CD4-positive, CD25-positive, alpha-beta regulatory T cell (primary cell): Measurements from ENCODE around the gene MRPL49. TPM values are rescaled to one million over a fixed set of nuclear protein-coding genes. Genes with fewer than 3 reads are reported as not detected.

Experiments
- ATAC-seq, 2 donors: fragments of 150-1000 bp; cut with Tn5 transposase; one replicate each; pipeline ENCODE4 v1.10.0; 2021; ENCODE audit warnings: low read depth in 2 of 2, moderate number of reproducible peaks in 2 of 2, moderate library complexity in 1 of 2
- DNase-seq, 3 donors: peaks; one replicate each; pipeline versions ENCODE4 v3.0.0 to v3.0.0-alpha.2; 2012 to 2022; ENCODE audit warnings: mixed read lengths in 1 of 3
- H3K27ac ChIP-seq: one replicate; pipeline ENCODE4 v1.7.0; 2013; ENCODE audit warnings: mild to moderate bottlenecking, low read length; ENCODE audit not compliant: insufficient read depth, poor library complexity, severe bottlenecking
- H3K27me3 ChIP-seq: one replicate; pipeline ENCODE4 v1.7.0; 2013; ENCODE audit warnings: low read length; ENCODE audit not compliant: control insufficient read depth, insufficient read depth
- H3K36me3 ChIP-seq: one replicate; pipeline ENCODE4 v1.7.0; 2013; ENCODE audit warnings: mild to moderate bottlenecking, low read length, moderate library complexity; ENCODE audit not compliant: control insufficient read depth, insufficient read depth
- H3K4me1 ChIP-seq: 2 replicates; pipeline ENCODE4 v1.7.0; 2013; ENCODE audit warnings: mild to moderate bottlenecking, low read length; ENCODE audit not compliant: insufficient read depth, control insufficient read depth, poor library complexity, severe bottlenecking
- H3K4me3 ChIP-seq: one replicate; pipeline ENCODE4 v1.7.0; 2013; ENCODE audit warnings: low read depth, mild to moderate bottlenecking, low read length, moderate library complexity
- H3K9me3 ChIP-seq, 2 experiments: 1 replicate in 1 of 2; 2 replicates in 1 of 2; pipeline ENCODE4 v1.7.0; 2013; ENCODE audit warnings: low read length in 2 of 2, mild to moderate bottlenecking in 1 of 2, moderate library complexity in 1 of 2; ENCODE audit not compliant: control insufficient read depth in 2 of 2
- H3K27ac Mint-ChIP-seq, 3 donors: one replicate each; pipeline ENCODE4 v1.8.0; 2020 to 2022; ENCODE audit warnings: mild to moderate bottlenecking in 3 of 3, mixed read lengths in 3 of 3, moderate library complexity in 2 of 3
- H3K27me3 Mint-ChIP-seq: one replicate; pipeline ENCODE4 v1.8.0; 2022; ENCODE audit warnings: mild to moderate bottlenecking, mixed read lengths
- H3K36me3 Mint-ChIP-seq: one replicate; pipeline ENCODE4 v1.8.0; 2020; ENCODE audit warnings: mixed read lengths
- H3K4me1 Mint-ChIP-seq, 4 donors: one replicate each; pipeline ENCODE4 v1.8.0; 2020 to 2022; ENCODE audit warnings: mixed read lengths in 4 of 4, mild to moderate bottlenecking in 1 of 4
- H3K4me3 Mint-ChIP-seq, 4 donors: one replicate each; pipeline ENCODE4 v1.8.0; 2020 to 2022; ENCODE audit warnings: mild to moderate bottlenecking in 4 of 4, mixed read lengths in 4 of 4, moderate library complexity in 3 of 4
- H3K9me3 Mint-ChIP-seq, 7 donors: one replicate each; pipeline ENCODE4 v1.8.0; 2020 to 2022; ENCODE audit warnings: mixed read lengths in 7 of 7, mild to moderate bottlenecking in 3 of 7, moderate library complexity in 2 of 7
- polyA plus RNA-seq, 4 donors: library from polyadenylated mRNA; unstranded; fragments of 300-500 nt; fragmentation: Illumina TruSeq; gene quantifications; one replicate each; pipeline ENCODE4 v1.2.3, GENCODE V29; 2021
- total RNA-seq: library from RNA; stranded (reverse); gene quantifications from one replicate; pipeline ENCODE4 v1.2.3, GENCODE V29; 2022

Gene MRPL49
- total and polyA plus RNA-seq, 5 donors from 2014 or later: 47.7 to 125 (median 106) TPM

DNA sequence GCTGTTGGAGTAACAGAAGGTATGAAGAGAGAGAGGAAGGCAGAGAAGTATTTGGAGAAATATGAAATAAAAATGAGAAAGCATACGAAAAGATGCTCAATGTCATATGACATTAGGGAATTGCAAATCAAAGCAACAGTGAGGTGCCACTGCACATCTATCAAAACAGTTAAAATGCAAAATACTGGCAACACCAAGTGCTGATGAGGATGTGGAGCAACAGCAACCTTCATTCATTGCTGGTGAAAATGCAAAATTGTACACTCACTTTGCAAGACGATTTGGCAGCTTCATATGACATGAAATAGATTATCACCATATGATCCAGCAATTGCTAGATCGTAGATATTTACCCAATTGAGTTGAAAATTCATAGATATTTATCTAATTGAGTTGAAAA lies 38.5 kb downstream of the MRPL49 start:
- Mint-ChIP-seq H3K4me3 (no peak overlapping the region), H3K36me3 (no peaks in the 10 kb centered on the region), H3K9me3 (no peaks in the 10 kb centered on the region), H3K27me3 (peaks cover 20% of the 10 kb centered on the region), H3K4me1 (no peaks in the 10 kb centered on the region), H3K27ac (peak overlapping the region in 1 of 3 donors; percentile 2)
- no peaks in the 10 kb centered on the region for H3K4me1 ChIP-seq
- no peak overlapping the region for H3K27ac ChIP-seq
- no peaks in the 10 kb centered on the region for H3K27me3 ChIP-seq
- no peak overlapping the region for H3K4me3 ChIP-seq
- no peak for DNase-seq
- ATAC-seq: no peak
- no peaks in the 10 kb centered on the region for H3K9me3 ChIP-seq
- H3K36me3 ChIP-seq: no peaks in the 10 kb centered on the region

GRCh38 chr11:65163684-65164083 lies 41.6 kb downstream of the MRPL49 start:
- no peak overlapping the region for H3K27ac ChIP-seq
- H3K36me3 ChIP-seq: no peaks in the 10 kb centered on the region
- H3K4me1 ChIP-seq: no peaks in the 10 kb centered on the region
- Mint-ChIP-seq H3K9me3 (peaks cover 0 to 2% (median 0%) of the 10 kb centered on the region in 7 donors), H3K4me3 (no peak overlapping the region), H3K4me1 (peaks cover 0 to 2% (median 0%) of the 10 kb centered on the region in 4 donors), H3K36me3 (no peaks in the 10 kb centered on the region), H3K27ac (no peak overlapping the region), H3K27me3 (peaks cover 20% of the 10 kb centered on the region)
- ATAC-seq (no peak), DNase-seq (no peak)
- H3K4me3 ChIP-seq: no peak overlapping the region
- no peaks in the 10 kb centered on the region for H3K27me3 ChIP-seq
- no peaks in the 10 kb centered on the region for H3K9me3 ChIP-seq

GRCh38 chr11:65165410-65166317 lies 43.5 kb downstream of the MRPL49 start:
- H3K4me3 ChIP-seq: no peak overlapping the region
- H3K36me3 ChIP-seq: no peaks in the 10 kb centered on the region
- no peak overlapping the region for H3K27ac ChIP-seq
- Mint-ChIP-seq H3K27ac (no peak overlapping the region), H3K4me3 (no peak overlapping the region), H3K9me3 (peaks cover 0 to 2% (median 0%) of the 10 kb centered on the region in 7 donors), H3K4me1 (peaks cover 0 to 10% (median 5%) of the 10 kb centered on the region in 4 donors), H3K36me3 (no peaks in the 10 kb centered on the region), H3K27me3 (peaks cover 5% of the 10 kb centered on the region)
- no peaks in the 10 kb centered on the region for H3K27me3 ChIP-seq
- DNase-seq: no peak
- H3K9me3 ChIP-seq: no peaks in the 10 kb centered on the region
- peaks cover 6% of the 10 kb centered on the region for H3K4me1 ChIP-seq
- no peak for ATAC-seq

DNA sequence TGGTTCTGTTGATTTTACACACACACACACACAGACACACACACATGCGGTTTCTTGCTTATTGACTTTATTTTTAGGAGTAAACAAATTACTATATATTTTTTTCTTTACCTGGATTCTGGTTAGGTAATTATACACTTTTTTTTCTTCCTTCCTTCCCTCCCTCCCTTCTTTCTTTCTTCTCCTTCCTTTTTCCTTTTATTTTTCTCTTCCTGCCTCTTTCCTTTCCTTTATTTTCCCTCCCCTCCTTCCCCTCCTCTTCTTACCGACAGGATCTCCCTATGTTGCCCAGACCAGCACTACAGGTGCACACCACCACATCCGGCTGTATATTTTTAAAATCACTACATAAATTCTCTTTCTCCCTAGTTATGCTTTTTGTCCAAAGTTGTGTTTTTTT lies 44.8 kb downstream of the MRPL49 start:
- peaks cover 6% of the 10 kb centered on the region for H3K4me1 ChIP-seq
- Mint-ChIP-seq H3K4me1 (peaks cover 0 to 10% (median 5%) of the 10 kb centered on the region in 4 donors), H3K9me3 (peaks cover 0 to 2% (median 0%) of the 10 kb centered on the region in 7 donors), H3K4me3 (no peak overlapping the region), H3K36me3 (no peaks in the 10 kb centered on the region), H3K27ac (no peak overlapping the region), H3K27me3 (peaks cover 4% of the 10 kb centered on the region)
- no peaks in the 10 kb centered on the region for H3K9me3 ChIP-seq
- H3K27me3 ChIP-seq: no peaks in the 10 kb centered on the region
- DNase-seq: no peak
- no peak overlapping the region for H3K27ac ChIP-seq
- H3K4me3 ChIP-seq: no peak overlapping the region
- no peak for ATAC-seq
- H3K36me3 ChIP-seq: no peaks in the 10 kb centered on the region

GRCh38 chr11:65167656-65168055 lies 45.5 kb downstream of the MRPL49 start:
- Mint-ChIP-seq H3K9me3 (peaks cover 0 to 2% (median 0%) of the 10 kb centered on the region in 7 donors), H3K4me1 (peaks cover 0 to 10% (median 5%) of the 10 kb centered on the region in 4 donors), H3K36me3 (no peaks in the 10 kb centered on the region), H3K4me3 (no peak overlapping the region), H3K27ac (no peak overlapping the region), H3K27me3 (peaks cover 4% of the 10 kb centered on the region)
- no peak overlapping the region for H3K4me3 ChIP-seq
- H3K27ac ChIP-seq: no peak overlapping the region
- no peaks in the 10 kb centered on the region for H3K9me3 ChIP-seq
- peaks cover 6% of the 10 kb centered on the region for H3K4me1 ChIP-seq
- no peaks in the 10 kb centered on the region for H3K27me3 ChIP-seq
- no peak for DNase-seq
- no peak for ATAC-seq
- H3K36me3 ChIP-seq: no peaks in the 10 kb centered on the region

- H3K36me3 Mint-ChIP-seq: no peaks in the 10 kb centered on the region
- no peaks in the 10 kb centered on the region for H3K27me3 ChIP-seq
- no peak overlapping the region for H3K27ac ChIP-seq
- peaks cover 0 to 2% (median 0%) of the 10 kb centered on the region in 7 donors for H3K9me3 Mint-ChIP-seq
- ATAC-seq (peak; percentile 45 to 59), DNase-seq (peak in 1 of 3 donors; percentile 41)
- no peak overlapping the region for H3K4me3 Mint-ChIP-seq
- no peaks in the 10 kb centered on the region for H3K36me3 ChIP-seq
- H3K27ac Mint-ChIP-seq: peak overlapping the region; percentile 52 to 95 (median 73)
- peaks cover 0 to 10% (median 5%) of the 10 kb centered on the region in 4 donors for H3K4me1 Mint-ChIP-seq
- no peak overlapping the region for H3K4me3 ChIP-seq
- H3K9me3 ChIP-seq: no peaks in the 10 kb centered on the region
- H3K27me3 Mint-ChIP-seq: peaks cover 4% of the 10 kb centered on the region
- H3K4me1 ChIP-seq: peaks cover 6% of the 10 kb centered on the region
These were observed 47.1 kb downstream of the MRPL49 start for GRCh38 chr11:65169164-65169641.

GRCh38 chr11:65170058-65170534 lies 48.0 kb downstream of the MRPL49 start, which contains the start of gene SPDYC:
TSS of gene SPDYC (plus strand) at chr11:65170233. CDS start at chr11:65171358, 1,125 bp downstream.
- Histone ChIP-seq H3K27ac (no peak within 1 kb of the TSS), H3K36me3 (no peaks in the 10 kb centered on the region), H3K4me1 (peaks cover 6% of the 10 kb centered on the region), H3K27me3 (no peaks in the 10 kb centered on the region), H3K4me3 (no peak within 1 kb of the TSS), H3K9me3 (no peaks in the 10 kb centered on the region)
- H3K36me3 Mint-ChIP-seq: no peaks in the 10 kb centered on the region
- peaks cover 0 to 10% (median 5%) of the 10 kb centered on the region in 4 donors for H3K4me1 Mint-ChIP-seq
- peaks cover 0 to 2% (median 0%) of the 10 kb centered on the region in 7 donors for H3K9me3 Mint-ChIP-seq
- H3K27me3 Mint-ChIP-seq: no peaks in the 10 kb centered on the region
- DNase-seq (no peak), ATAC-seq (no peak)
- peak within 1 kb of the TSS; percentile 52 to 95 (median 87) for H3K27ac Mint-ChIP-seq
- H3K4me3 Mint-ChIP-seq: no peak within 1 kb of the TSS
